Left lobe of liver (tissue), 2 donors: ENCODE results near the gene LRBA. TPM values are rescaled to one million over a fixed set of nuclear protein-coding genes. Genes with fewer than 3 reads are reported as not detected.

ENCODE experiments used
- ATAC-seq: fragments of 200-7000 bp; cut with Tn5 transposase; one replicate; pipeline ENCODE4 v1.9.1; 2020; ENCODE audit warnings: mild to moderate bottlenecking, moderate library complexity
- DNase-seq: peaks from one replicate; pipeline ENCODE4 v3.0.0-alpha.2; 2020; ENCODE audit warnings: low spot score
- total RNA-seq: library from RNA; stranded (reverse); gene quantifications from one replicate; pipeline ENCODE4 v1.2.1, GENCODE V29; 2021
- donor health status: DM: no; HTN: no; CAD: no; lungs with moderate emphysema.
- donor health status: DM: no; HTN: yes; CAD: no.

The LRBA gene
- total RNA-seq, 1 donor from 2014 or later: 26.7 TPM

- DNase-seq (no peak), ATAC-seq (no peak)
These were observed 194.7 kb downstream of the LRBA start for GRCh38 chr4:150820409-150820808.

GRCh38 chr4:150818661-150819060 lies 196.4 kb downstream of the LRBA start:
- ATAC-seq (no peak), DNase-seq (no peak)

- no peak for DNase-seq
- ATAC-seq: no peak
These were observed 197.1 kb downstream of the LRBA start for GRCh38 chr4:150817804-150818528.

GRCh38 chr4:150817017-150817416 lies 198.1 kb downstream of the LRBA start:
- DNase-seq (no peak), ATAC-seq (no peak)

- no peak for DNase-seq
These were observed 198.6 kb downstream of the LRBA start for GRCh38 chr4:150816491-150816890.

GRCh38 chr4:150814873-150815272 lies 200.2 kb downstream of the LRBA start:
- no peak for ATAC-seq
- DNase-seq: no peak

More at GRCh38 chr4:150816491-150816890, 198.6 kb downstream of the LRBA start:
- ATAC-seq: no peak

- DNase-seq (no peak), ATAC-seq (no peak)
These were observed 209.7 kb downstream of the LRBA start for GRCh38 chr4:150805183-150806025.

- no peak for ATAC-seq
- no peak for DNase-seq
These were observed 213.3 kb downstream of the LRBA start for GRCh38 chr4:150801833-150802232.

- ATAC-seq (no peak), DNase-seq (no peak)
These were observed 215.9 kb downstream of the LRBA start for GRCh38 chr4:150799207-150799606.

GRCh38 chr4:150794706-150795105 lies 220.4 kb downstream of the LRBA start:
- DNase-seq (no peak), ATAC-seq (no peak)

- no peak for ATAC-seq
These were observed 225.2 kb downstream of the LRBA start for GRCh38 chr4:150789864-150790263.

GRCh38 chr4:150784939-150785338 lies 230.1 kb downstream of the LRBA start:
- ATAC-seq (no peak), DNase-seq (no peak)

More at GRCh38 chr4:150789864-150790263, 225.2 kb downstream of the LRBA start:
- DNase-seq: no peak

GRCh38 chr4:150784305-150784704 lies 230.8 kb downstream of the LRBA start:
- DNase-seq (no peak), ATAC-seq (no peak)

- ATAC-seq (no peak), DNase-seq (no peak)
These were observed 232.2 kb downstream of the LRBA start for GRCh38 chr4:150782921-150783320.

GRCh38 chr4:150782311-150782710 lies 232.8 kb downstream of the LRBA start:
- DNase-seq (no peak), ATAC-seq (no peak)

GRCh38 chr4:150781191-150781590 lies 233.9 kb downstream of the LRBA start:
- no peak for DNase-seq
- no peak for ATAC-seq

GRCh38 chr4:150779707-150780106 lies 235.4 kb downstream of the LRBA start:
- ATAC-seq (no peak), DNase-seq (no peak)

GRCh38 chr4:150773729-150774449 lies 241.2 kb downstream of the LRBA start:
- DNase-seq: no peak
- ATAC-seq: no peak

GRCh38 chr4:150773032-150773431 lies 242.1 kb downstream of the LRBA start:
- ATAC-seq (no peak), DNase-seq (no peak)

GRCh38 chr4:150771382-150771781 lies 243.7 kb downstream of the LRBA start:
- DNase-seq: no peak
- ATAC-seq: no peak

- ATAC-seq: no peak
- no peak for DNase-seq
These were observed 245.2 kb downstream of the LRBA start for GRCh38 chr4:150769845-150770244.
